GM19099 (cell line): ENCODE data around the gene ATP8B3.

Experiments
- POLR2A ChIP-seq: IDR thresholded peaks from 3 replicates; pipeline ENCODE4 v1.6.1; 2011; ENCODE audit warnings: low read depth; ENCODE audit not compliant: insufficient read length; ENCODE audit errors: extremely low read depth

The ATP8B3 gene

DNA sequence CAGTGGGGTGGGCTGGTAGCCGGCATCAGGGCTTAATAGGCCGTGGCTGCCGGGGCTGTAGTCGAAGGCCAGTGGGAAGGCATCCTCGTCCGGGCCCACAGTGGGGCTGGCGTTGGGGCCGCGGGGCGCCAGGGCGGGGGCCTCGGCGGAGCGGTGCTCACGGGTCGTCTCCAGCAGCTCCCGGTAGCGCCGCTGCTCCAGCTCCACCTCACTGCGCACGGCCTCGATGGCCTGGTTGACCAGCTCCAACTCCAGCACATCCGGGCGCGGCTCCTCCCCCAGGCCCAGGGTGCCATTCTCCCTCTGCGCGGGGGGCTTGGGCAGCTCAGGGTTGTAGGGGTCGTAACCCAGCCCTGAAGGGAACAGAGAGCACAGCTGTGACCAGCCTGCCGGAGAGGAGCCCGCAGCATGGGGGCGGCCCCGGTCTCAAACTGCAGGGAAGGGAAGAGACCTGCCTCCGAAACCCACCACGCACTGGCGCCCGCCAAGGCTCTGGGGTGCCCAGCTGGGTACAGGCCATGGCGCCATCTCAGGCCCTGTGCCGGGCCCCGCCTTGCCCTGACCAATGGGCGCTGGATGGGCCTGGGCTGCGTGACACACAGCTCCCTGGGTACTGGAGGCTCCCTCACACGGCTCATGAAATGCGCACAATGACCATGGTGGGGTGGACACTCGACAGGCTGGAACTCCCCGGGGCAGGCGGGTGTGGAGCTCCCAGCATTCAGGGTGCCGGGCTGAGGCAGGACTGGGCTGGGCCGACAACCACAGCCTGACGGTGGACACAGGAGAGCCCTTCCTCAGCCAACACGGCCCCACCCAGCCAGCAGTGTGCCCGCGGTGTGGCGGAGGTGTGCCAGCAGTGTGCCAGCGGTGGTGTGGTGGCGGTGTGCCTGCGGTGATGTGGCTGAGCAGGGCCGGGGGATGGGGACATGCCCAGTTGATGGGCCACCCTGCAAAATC lies 16.5 kb upstream of the ATP8B3 start:
- TF ChIP-seq POLR2A = no peak

GRCh38 chr19:1827566-1828278 lies 15.6 kb upstream of the ATP8B3 start:
- TF ChIP-seq POLR2A = no peak

- no peak for TF ChIP-seq POLR2A
Measured at GRCh38 chr19:1826557-1827521, 14.8 kb upstream of the ATP8B3 start.

DNA sequence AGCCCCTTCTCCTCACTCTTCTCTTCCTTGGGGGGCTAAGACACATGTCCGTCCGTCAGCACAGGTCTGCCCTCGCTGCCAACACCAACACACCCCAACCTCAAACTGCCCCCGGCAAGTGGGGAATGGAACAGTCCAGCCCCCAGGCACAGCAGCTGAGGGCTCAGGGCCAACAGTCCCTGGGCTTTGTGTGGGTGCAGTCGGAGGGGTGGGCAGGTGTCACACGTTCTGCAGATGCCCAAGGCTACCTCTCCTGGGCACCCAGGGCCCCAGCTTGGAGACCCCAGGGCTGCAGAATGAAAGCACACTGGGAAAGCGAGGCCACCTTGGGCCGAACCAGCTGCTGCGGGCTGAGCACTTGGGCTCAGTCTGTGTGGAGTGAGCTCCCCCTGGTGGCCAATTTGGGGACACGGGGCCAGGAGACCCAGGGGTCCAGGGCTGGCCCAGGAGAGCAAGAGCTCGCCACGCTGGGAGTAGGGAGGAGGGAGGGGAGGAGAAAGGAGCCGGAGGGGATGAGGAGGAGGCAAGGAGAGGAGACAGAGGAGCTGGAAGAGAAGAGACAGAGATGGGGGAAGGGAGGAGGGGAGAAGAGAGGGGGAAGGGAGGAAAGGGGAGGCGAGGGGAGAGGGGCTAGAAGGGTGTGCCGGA lies 14.0 kb upstream of the ATP8B3 start:
- no peak for TF ChIP-seq POLR2A

DNA sequence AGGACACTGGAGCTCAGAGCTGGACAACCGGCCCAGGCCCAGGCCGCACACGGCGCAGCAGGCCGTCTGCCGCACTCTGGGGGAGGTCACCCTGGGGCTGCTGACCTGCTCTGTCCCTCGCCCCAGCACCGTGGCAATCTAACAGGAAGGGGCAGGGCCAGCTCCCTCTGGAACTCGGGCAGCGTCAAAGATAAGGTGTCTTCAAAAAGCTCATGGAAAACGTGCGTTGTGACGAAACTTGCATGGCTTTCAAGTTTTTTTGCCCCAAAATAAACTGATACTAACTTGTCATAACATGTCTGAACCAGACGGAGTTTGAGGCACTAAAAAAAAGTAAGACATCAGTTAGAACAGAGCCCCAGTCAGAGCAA lies 12.2 kb upstream of the ATP8B3 start:
- TF ChIP-seq POLR2A = no peak

DNA sequence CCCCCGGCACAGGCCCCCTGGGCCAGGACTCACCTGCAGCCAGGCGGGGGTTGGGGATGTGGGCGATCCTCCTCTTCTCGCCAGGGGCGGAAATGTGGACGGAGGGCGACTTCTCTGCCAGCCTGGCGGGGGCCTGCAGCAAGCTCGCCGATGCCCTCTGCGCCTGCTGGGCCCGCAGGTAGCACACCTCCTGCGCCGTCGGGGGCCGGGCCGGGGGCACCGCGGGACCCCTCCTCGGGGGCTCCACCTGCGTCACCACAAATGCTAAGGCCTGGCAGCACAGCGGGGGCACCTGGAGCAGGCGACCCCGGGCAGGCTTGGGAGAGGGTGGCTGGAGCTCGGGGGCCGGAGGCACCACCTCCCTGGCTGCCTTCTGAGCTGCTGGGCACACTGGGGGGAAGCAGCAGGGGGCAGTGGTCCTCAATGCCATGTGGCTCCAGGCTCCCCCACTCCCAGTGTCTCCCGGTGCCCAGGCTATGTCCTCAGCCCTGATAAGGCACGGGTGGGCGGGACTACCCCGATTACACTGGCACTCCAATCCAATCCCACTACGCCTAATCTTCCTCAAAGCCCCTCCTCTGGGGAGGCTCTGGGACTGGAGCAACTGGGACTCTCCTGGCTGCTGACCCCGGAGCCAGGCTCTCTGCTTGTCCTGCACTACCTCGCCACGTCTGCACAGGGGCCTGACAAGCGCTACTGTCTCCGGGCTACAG lies 11.6 kb upstream of the ATP8B3 start:
- no peak for TF ChIP-seq POLR2A

- TF ChIP-seq POLR2A = no peak
Measured at GRCh38 chr19:1823020-1823419, 10.9 kb upstream of the ATP8B3 start.

GRCh38 chr19:1822210-1822609 lies 10.1 kb upstream of the ATP8B3 start:
- no peak for TF ChIP-seq POLR2A

GRCh38 chr19:1819341-1820255 lies 7.5 kb upstream of the ATP8B3 start:
- TF ChIP-seq POLR2A = no peak

- TF ChIP-seq POLR2A = no peak
Measured at GRCh38 chr19:1818549-1819195, 6.6 kb upstream of the ATP8B3 start.

- TF ChIP-seq POLR2A = no peak
Measured at GRCh38 chr19:1817553-1818179, 5.6 kb upstream of the ATP8B3 start.
